ENCODE measurements around the gene NXPH4. TPM values are rescaled to one million over a fixed set of nuclear protein-coding genes. Genes with fewer than 3 reads are reported as not detected.

NXPH4 gene
- total RNA-seq, 1 experiment from 2014 or later = 20.0 TPM

- Histone ChIP-seq H3K4me2 (ENCODE audit: low read length) (no peak overlapping the region), H3K4me3 (replicated peaks in 1 of 2; ENCODE audit: low read depth in 1 of 2, low read length in 2 of 2) (no peak overlapping the region), H3K4me1 (ENCODE audit: control insufficient read depth in 1 of 2, insufficient read depth in 2 of 2, low read length in 2 of 2) (peaks cover 6 to 25% of the 10 kb centered on the region in 2 experiments; a peak in 3 of 4 replicates), H3K36me3 (ENCODE audit: control insufficient read depth in 1 of 2, insufficient read depth in 2 of 2, low read length in 2 of 2) (no peaks in the 10 kb centered on the region), H3K79me2 (ENCODE audit: insufficient read depth, low read length) (no peaks in the 10 kb centered on the region), H3K27ac (ENCODE audit: low read depth, low read length) (no peak overlapping the region), H3K9me2 (ENCODE audit: insufficient read depth) (no peaks in the 10 kb centered on the region), H3K9me3 (ENCODE audit: control insufficient read depth in 1 of 2, insufficient read depth in 1 of 2, low read depth in 1 of 2, low read length in 2 of 2) (no peaks in the 10 kb centered on the region), H3K9ac (ENCODE audit: low read length) (no peak overlapping the region), H4K20me1 (ENCODE audit: insufficient read depth) (no peaks in the 10 kb centered on the region), H2AFZ (ENCODE audit: low read depth, low read length, poor library complexity, severe bottlenecking) (no peak overlapping the region), H3K27me3 (ENCODE audit: insufficient read depth, low read length) (no peaks in the 10 kb centered on the region)
- intact Hi-C loops (cut with micrococcal nuclease) = no loop called here
- no peak for ATAC-seq
- DNase-seq (ENCODE audit: low read depth, low spot score) = no peak
- BruUV-seq (replicated peaks) = no TSS peak
- ChIA-PET RAD21 (ENCODE audit: low non-redundant PET in 1 of 2, low total read pairs in 2 of 2, uncharacterized antibody in 2 of 2, unreplicated experiment in 2 of 2) (no interaction called here), CTCF (no interaction called here), POLR2A (no interaction called here)
- TF ChIP-seq SIN3A (IDR thresholded peaks at IDR 0.05; ENCODE audit: low read depth) = no peak
- TF ChIP-seq EZH2 (IDR thresholded peaks at IDR 0.05) = no peak
- TF ChIP-seq SRF (IDR thresholded peaks at IDR 0.05; ENCODE audit: low read depth) = no peak
- TF ChIP-seq POLR2AphosphoS5 (IDR thresholded peaks at IDR 0.05; ENCODE audit: low read depth, low read length) = no peak
- TF ChIP-seq ZBTB33 (IDR thresholded peaks at IDR 0.05; ENCODE audit: extremely low read depth, insufficient replicate concordance, low read length) = no peak
Observed at GRCh38 chr12:57220770-57221168, 4.2 kb downstream of the NXPH4 start.

GRCh38 chr12:57221169-57221917 lies 4.7 kb downstream of the NXPH4 start:
- Histone ChIP-seq H4K20me1 (ENCODE audit: insufficient read depth) (no peaks in the 10 kb centered on the region), H3K4me3 (replicated peaks in 1 of 2; ENCODE audit: low read depth in 1 of 2, low read length in 2 of 2) (no peak overlapping the region), H3K9me2 (ENCODE audit: insufficient read depth) (no peaks in the 10 kb centered on the region), H3K27ac (ENCODE audit: low read depth, low read length) (no peak overlapping the region), H3K79me2 (ENCODE audit: insufficient read depth, low read length) (no peaks in the 10 kb centered on the region), H3K9ac (ENCODE audit: low read length) (no peak overlapping the region), H2AFZ (ENCODE audit: low read depth, low read length, poor library complexity, severe bottlenecking) (no peak overlapping the region), H3K4me1 (ENCODE audit: control insufficient read depth in 1 of 2, insufficient read depth in 2 of 2, low read length in 2 of 2) (peaks cover under 1 to 19% of the 10 kb centered on the region in 2 experiments; a peak in 3 of 4 replicates), H3K9me3 (ENCODE audit: control insufficient read depth in 1 of 2, insufficient read depth in 1 of 2, low read depth in 1 of 2, low read length in 2 of 2) (no peaks in the 10 kb centered on the region), H3K36me3 (ENCODE audit: control insufficient read depth in 1 of 2, insufficient read depth in 2 of 2, low read length in 2 of 2) (no peaks in the 10 kb centered on the region), H3K27me3 (ENCODE audit: insufficient read depth, low read length) (no peaks in the 10 kb centered on the region), H3K4me2 (ENCODE audit: low read length) (no peak overlapping the region)
- no peak for ATAC-seq
- ChIA-PET POLR2A (no interaction called here), CTCF (no interaction called here), RAD21 (ENCODE audit: low non-redundant PET in 1 of 2, low total read pairs in 2 of 2, uncharacterized antibody in 2 of 2, unreplicated experiment in 2 of 2) (no interaction called here)
- intact Hi-C loops (cut with micrococcal nuclease) = no loop called here
- TF ChIP-seq REST (IDR thresholded peaks at IDR 0.05; ENCODE audit: low read depth) (no peak), ATF3 (IDR thresholded peaks at IDR 0.05) (no peak), SRF (IDR thresholded peaks at IDR 0.05; ENCODE audit: low read depth) (no peak), POLR2AphosphoS5 (IDR thresholded peaks at IDR 0.05; ENCODE audit: low read depth, low read length) (no peak), ZBTB33 (IDR thresholded peaks at IDR 0.05; ENCODE audit: extremely low read depth, insufficient replicate concordance, low read length) (no peak), ZFX (IDR thresholded peaks at IDR 0.05) (no peak)
- no TSS peak for BruUV-seq (replicated peaks)
- DNase-seq (ENCODE audit: low read depth, low spot score) = no peak

Measured in HCT116 (cell line).